Neutrophil (primary cell): ENCODE data around the gene GALNS.

Experiments used
- H3K27ac ChIP-seq: fragments of 200-600 bp; sonication (generic); 2 replicates; pipeline ENCODE4 v1.5.1; 2016; ENCODE audit warnings: mild to moderate bottlenecking, moderate library complexity
- H3K27me3 ChIP-seq: fragments of 200-600 bp; sonication (generic); 2 replicates; pipeline ENCODE4 v1.6.0; 2016; ENCODE audit warnings: mild to moderate bottlenecking
- H3K36me3 ChIP-seq: fragments of 200-600 bp; sonication (generic); 2 replicates; pipeline ENCODE4 v1.5.1; 2017
- H3K4me1 ChIP-seq, 2 experiments: fragments of 200-600 bp in 1 of 2; sonication (generic) in 1 of 2; 1 replicate in 1 of 2; 2 replicates in 1 of 2; pipeline versions ENCODE4 v1.5.1 to v1.6.1; 2013 to 2016; ENCODE audit warnings: low read depth in 1 of 2, low read length in 1 of 2, mild to moderate bottlenecking in 1 of 2, moderate library complexity in 1 of 2; ENCODE audit not compliant: control insufficient read depth in 1 of 2, insufficient read depth in 1 of 2
- H3K4me3 ChIP-seq, 2 experiments: fragments of 200-600 bp in 1 of 2; sonication (generic) in 1 of 2; 1 replicate in 1 of 2; 2 replicates in 1 of 2; pipeline ENCODE4 v1.5.1; 2013 to 2016; ENCODE audit warnings: low read depth in 1 of 2, low read length in 1 of 2, mild to moderate bottlenecking in 1 of 2, moderate library complexity in 1 of 2
- H3K9me3 ChIP-seq: fragments of 200-600 bp; sonication (generic); 2 replicates; pipeline ENCODE4 v1.5.1; 2016
- CTCF ChIP-seq: fragments of 200-600 bp; sonication (generic); IDR thresholded peaks from 2 replicates; pipeline ENCODE4 v1.5.1; 2016; ENCODE audit warnings: antibody characterized with exemption

Gene GALNS

GRCh38 chr16:88856828-88857727 is at the start of gene GALNS, which contains the start of gene TRAPPC2L:
TSS of gene GALNS (minus strand) at chr16:88856947. CDS start at chr16:88856877, 70 bp downstream.
TSS of gene TRAPPC2L (plus strand) at chr16:88857127. CDS start at chr16:88857151, 24 bp downstream.
- Histone ChIP-seq H3K4me3 (peak within 1 kb of the TSS; percentile 70 to 97), H3K36me3 (peaks cover 21% of the 10 kb centered on the region), H3K27ac (peak within 1 kb of the TSS; percentile 94), H3K4me1 (peaks cover 65 to 69% of the 10 kb centered on the region in 2 experiments), H3K27me3 (no peaks in the 10 kb centered on the region), H3K9me3 (no peaks in the 10 kb centered on the region)
- TF ChIP-seq CTCF, result peak; percentile 53

- H3K4me1 ChIP-seq, result peaks cover 13 to 14% of the 10 kb centered on the region in 2 experiments
- no peak overlapping the region for H3K27ac ChIP-seq
- H3K36me3 ChIP-seq, result peaks cover 13% of the 10 kb centered on the region
- H3K27me3 ChIP-seq, result no peaks in the 10 kb centered on the region
- no peaks in the 10 kb centered on the region for H3K9me3 ChIP-seq
- TF ChIP-seq CTCF, result no peak
- H3K4me3 ChIP-seq, result no peak overlapping the region
These were observed 49.3 kb upstream of the GALNS start for GRCh38 chr16:88906020-88906419.

GRCh38 chr16:88905563-88905962 is 48.8 kb upstream of the GALNS start:
- Histone ChIP-seq H3K27ac (peak overlapping the region; percentile 43), H3K4me3 (no peak overlapping the region), H3K4me1 (peaks cover 13 to 14% of the 10 kb centered on the region in 2 experiments), H3K9me3 (no peaks in the 10 kb centered on the region), H3K36me3 (peaks cover 17% of the 10 kb centered on the region), H3K27me3 (no peaks in the 10 kb centered on the region)
- TF ChIP-seq CTCF, result no peak

GRCh38 chr16:88904676-88905365 is 48.1 kb upstream of the GALNS start:
- Histone ChIP-seq H3K27ac (peak overlapping the region; percentile 43), H3K9me3 (no peaks in the 10 kb centered on the region), H3K4me3 (no peak overlapping the region), H3K4me1 (peaks cover 13 to 14% of the 10 kb centered on the region in 2 experiments), H3K27me3 (no peaks in the 10 kb centered on the region), H3K36me3 (peaks cover 25% of the 10 kb centered on the region)
- no peak for TF ChIP-seq CTCF

GRCh38 chr16:88903267-88903666 is 46.5 kb upstream of the GALNS start:
- Histone ChIP-seq H3K27ac (no peak overlapping the region), H3K4me1 (peaks cover 13 to 14% of the 10 kb centered on the region in 2 experiments), H3K4me3 (no peak overlapping the region), H3K36me3 (peaks cover 40% of the 10 kb centered on the region), H3K27me3 (no peaks in the 10 kb centered on the region), H3K9me3 (no peaks in the 10 kb centered on the region)
- TF ChIP-seq CTCF, result no peak
